Measurements from ENCODE around the gene SSUH2.

The SSUH2 gene

GRCh38 chr3:8639659-8640000 is 5.0 kb downstream of the SSUH2 start:
- ChIA-PET POLR2A (no interaction called here), CTCF (no interaction called here)
- H3K4me3 ChIP-seq (ENCODE audit: low read depth, low read length): no peak overlapping the region
- DNase-seq (ENCODE audit: low read depth, low spot score): no peak
- no peak for TF ChIP-seq CTCF (IDR thresholded peaks at IDR 0.05; ENCODE audit: insufficient read depth, low read length, missing control alignments)

GRCh38 chr3:8638994-8639658 is 5.5 kb downstream of the SSUH2 start:
- POLR2A ChIA-PET: no interaction called here
- CTCF ChIA-PET: no interaction called here
- no peak for DNase-seq (ENCODE audit: low read depth, low spot score)
- no peak overlapping the region for H3K4me3 ChIP-seq (ENCODE audit: low read depth, low read length)
- TF ChIP-seq CTCF (IDR thresholded peaks at IDR 0.05; ENCODE audit: insufficient read depth, low read length, missing control alignments): no peak

GRCh38 chr3:8637348-8637747 is 7.2 kb downstream of the SSUH2 start:
- no peak overlapping the region for H3K4me3 ChIP-seq (ENCODE audit: low read depth, low read length)
- CTCF ChIA-PET: no interaction called here
- TF ChIP-seq CTCF (IDR thresholded peaks at IDR 0.05; ENCODE audit: insufficient read depth, low read length, missing control alignments): no peak
- DNase-seq (ENCODE audit: low read depth, low spot score): no peak
- POLR2A ChIA-PET: no interaction called here

GRCh38 chr3:8635631-8636030 is 9.0 kb downstream of the SSUH2 start:
- TF ChIP-seq CTCF (IDR thresholded peaks at IDR 0.05; ENCODE audit: insufficient read depth, low read length, missing control alignments): no peak
- ChIA-PET CTCF (interaction anchor here (2.1 to 2.6 kb wide), 2 partner anchors 9 to 13 kb away, joined by 5 to 12 read pairs; no protein-coding TSS in a partner anchor), POLR2A (no interaction called here)
- H3K4me3 ChIP-seq (ENCODE audit: low read depth, low read length): no peak overlapping the region
- no peak for DNase-seq (ENCODE audit: low read depth, low spot score)

- no peak for DNase-seq (ENCODE audit: low read depth, low spot score)
- no peak for TF ChIP-seq CTCF (IDR thresholded peaks at IDR 0.05; ENCODE audit: insufficient read depth, low read length, missing control alignments)
- H3K4me3 ChIP-seq (ENCODE audit: low read depth, low read length): no peak overlapping the region
- ChIA-PET POLR2A (no interaction called here), CTCF (interaction anchor here (2.1 to 2.6 kb wide), 2 partner anchors 9 to 13 kb away, joined by 5 to 12 read pairs; no protein-coding TSS in a partner anchor)
Observed at GRCh38 chr3:8635125-8635524, 9.5 kb downstream of the SSUH2 start.

GRCh38 chr3:8632402-8633237 is 12.0 kb downstream of the SSUH2 start:
- POLR2A ChIA-PET: no interaction called here
- CTCF ChIA-PET: interaction anchor here (0.9 to 3.5 kb wide), 7 partner anchors 10 to 190 kb away, joined by 3 to 21 read pairs (median 4); partner anchors contain the start of gene OXTR
- DNase-seq (ENCODE audit: low read depth, low spot score): no peak
- no peak for TF ChIP-seq CTCF (IDR thresholded peaks at IDR 0.05; ENCODE audit: insufficient read depth, low read length, missing control alignments)
- no peak overlapping the region for H3K4me3 ChIP-seq (ENCODE audit: low read depth, low read length)

All from AG04449 (cell line).